Coronary artery (tissue), 2 donors: ENCODE data around the gene CHST10.

ENCODE experiments used
- DNase-seq: peaks from one replicate; pipeline ENCODE4 v3.0.0-alpha.2; 2017; ENCODE audit warnings: low spot score
- H3K27ac ChIP-seq, 2 donors: fragments of 200-600 bp; sonication (generic); one replicate each; pipeline ENCODE4 v1.5.1; 2016 to 2019
- H3K4me3 ChIP-seq: fragments of 200-600 bp; sonication (generic); 2 replicates; pipeline ENCODE4 v1.5.1; 2016; ENCODE audit warnings: mild to moderate bottlenecking, moderate library complexity
- CTCF ChIP-seq: fragments of 200-600 bp; sonication (generic); IDR thresholded peaks from one replicate; pipeline ENCODE4 v1.5.1; 2019; ENCODE audit warnings: antibody characterized with exemption

Gene CHST10

GRCh38 chr2:100437751-100438150 lies 20.3 kb upstream of the CHST10 start:
- Histone ChIP-seq H3K4me3 (no peak overlapping the region), H3K27ac (no peak overlapping the region)
- DNase-seq: no peak
- TF ChIP-seq CTCF: no peak

- no peak for DNase-seq
- no peak for TF ChIP-seq CTCF
- Histone ChIP-seq H3K27ac (no peak overlapping the region), H3K4me3 (no peak overlapping the region)
Measured at GRCh38 chr2:100429726-100430125, 12.3 kb upstream of the CHST10 start.

- no peak for TF ChIP-seq CTCF
- no peak for DNase-seq
- H3K4me3 ChIP-seq: no peak overlapping the region
- H3K27ac ChIP-seq: no peak overlapping the region
Measured at GRCh38 chr2:100427627-100428258, 10.3 kb upstream of the CHST10 start.

- Histone ChIP-seq H3K27ac (no peak overlapping the region), H3K4me3 (no peak overlapping the region)
- TF ChIP-seq CTCF: no peak
- DNase-seq: no peak
Measured at GRCh38 chr2:100427111-100427510, 9.6 kb upstream of the CHST10 start.

GRCh38 chr2:100426384-100426720 lies 8.9 kb upstream of the CHST10 start:
- DNase-seq: no peak
- H3K4me3 ChIP-seq: no peak overlapping the region
- H3K27ac ChIP-seq: no peak overlapping the region
- no peak for TF ChIP-seq CTCF

- H3K4me3 ChIP-seq: no peak overlapping the region
Measured at GRCh38 chr2:100425573-100426383, 8.3 kb upstream of the CHST10 start.

More at GRCh38 chr2:100425573-100426383, 8.3 kb upstream of the CHST10 start:
- no peak for TF ChIP-seq CTCF
- no peak overlapping the region for H3K27ac ChIP-seq
- DNase-seq: no peak
